Retina (tissue), 1 donor: Measurements from ENCODE around the gene MYOT.
"Not testable (repeated sequence)": the region's sequence is repeated elsewhere in the genome, so short reads cannot be mapped to it uniquely, and the experiment has no call there.

ENCODE experiments used
- DNase-seq: peaks from one replicate; pipeline ENCODE4 v3.0.0-alpha.2; 2016

Gene MYOT, protein sequence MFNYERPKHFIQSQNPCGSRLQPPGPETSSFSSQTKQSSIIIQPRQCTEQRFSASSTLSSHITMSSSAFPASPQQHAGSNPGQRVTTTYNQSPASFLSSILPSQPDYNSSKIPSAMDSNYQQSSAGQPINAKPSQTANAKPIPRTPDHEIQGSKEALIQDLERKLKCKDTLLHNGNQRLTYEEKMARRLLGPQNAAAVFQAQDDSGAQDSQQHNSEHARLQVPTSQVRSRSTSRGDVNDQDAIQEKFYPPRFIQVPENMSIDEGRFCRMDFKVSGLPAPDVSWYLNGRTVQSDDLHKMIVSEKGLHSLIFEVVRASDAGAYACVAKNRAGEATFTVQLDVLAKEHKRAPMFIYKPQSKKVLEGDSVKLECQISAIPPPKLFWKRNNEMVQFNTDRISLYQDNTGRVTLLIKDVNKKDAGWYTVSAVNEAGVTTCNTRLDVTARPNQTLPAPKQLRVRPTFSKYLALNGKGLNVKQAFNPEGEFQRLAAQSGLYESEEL

DNA sequence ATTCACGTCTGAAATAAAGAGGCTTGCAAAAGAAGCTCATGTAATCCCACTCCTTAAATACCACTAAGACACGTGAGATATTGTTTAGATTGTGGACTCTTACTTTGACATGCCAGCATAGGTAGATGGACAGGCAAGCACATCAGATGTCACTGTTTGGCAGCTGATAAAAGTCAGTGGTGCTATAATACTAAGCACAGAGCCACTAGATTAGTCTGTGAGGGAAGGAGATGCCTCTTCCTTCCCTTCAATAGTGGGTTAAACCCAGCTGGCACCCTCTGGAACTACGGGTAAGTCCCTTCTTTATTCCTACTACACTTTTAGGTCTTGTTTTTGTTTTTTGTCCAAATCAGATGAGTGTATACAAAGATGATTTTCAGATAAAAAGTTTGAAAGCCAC is at the start of gene MYOT:
MYOT (plus strand) TSS at position 197 of the 400 bp plus-strand sequence. CDS start 2,792 bp downstream, outside the sequence.
- no peak for DNase-seq

DNA sequence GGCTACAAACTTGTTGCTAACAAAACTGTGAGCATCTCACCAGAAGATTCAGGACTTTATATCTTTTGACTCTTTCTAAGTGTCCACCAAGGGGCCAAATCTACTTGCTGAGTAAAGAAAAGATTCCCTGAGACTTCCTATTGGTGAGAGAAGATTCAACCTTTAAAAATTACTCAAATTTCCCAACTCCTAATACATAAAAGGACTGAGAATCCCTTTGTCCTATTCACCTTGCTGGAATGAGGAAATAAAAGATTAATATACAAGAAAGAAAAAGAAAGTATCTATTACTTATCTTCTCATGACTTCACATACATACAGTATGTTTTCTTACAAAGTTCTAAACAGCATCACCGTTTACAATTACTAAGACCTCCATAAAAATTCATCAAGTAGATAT is 47.9 kb upstream of the MYOT start:
- DNase-seq: no peak

DNA sequence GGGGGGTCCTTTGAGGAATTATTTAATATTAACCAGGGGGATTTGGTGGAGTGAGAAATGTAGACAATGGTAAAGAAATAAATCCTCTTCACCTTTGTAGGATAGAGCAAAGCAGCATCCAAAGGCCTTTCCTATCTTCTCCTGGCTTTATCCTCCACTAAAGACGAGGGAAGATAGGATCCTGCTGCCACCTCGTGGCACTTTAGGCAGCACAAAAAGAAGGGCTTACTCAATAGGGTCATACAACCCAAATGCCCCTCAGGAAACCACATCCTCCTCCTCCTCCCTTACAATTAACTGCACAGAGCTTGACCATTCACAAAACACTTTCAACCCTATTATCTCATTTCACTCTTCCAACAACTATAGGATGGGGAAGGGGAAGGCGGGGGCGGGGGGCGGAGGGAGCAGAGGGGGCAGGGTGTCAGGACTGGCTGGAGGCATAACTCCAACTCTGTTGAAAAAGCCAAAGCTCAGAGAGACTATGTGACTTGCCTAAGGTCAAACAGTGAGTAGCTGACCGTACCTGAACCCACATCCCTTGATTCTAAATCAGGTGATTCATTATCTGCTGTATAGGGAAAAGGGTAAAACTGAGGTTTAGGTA is 45.4 kb upstream of the MYOT start:
- DNase-seq: no peak

DNA sequence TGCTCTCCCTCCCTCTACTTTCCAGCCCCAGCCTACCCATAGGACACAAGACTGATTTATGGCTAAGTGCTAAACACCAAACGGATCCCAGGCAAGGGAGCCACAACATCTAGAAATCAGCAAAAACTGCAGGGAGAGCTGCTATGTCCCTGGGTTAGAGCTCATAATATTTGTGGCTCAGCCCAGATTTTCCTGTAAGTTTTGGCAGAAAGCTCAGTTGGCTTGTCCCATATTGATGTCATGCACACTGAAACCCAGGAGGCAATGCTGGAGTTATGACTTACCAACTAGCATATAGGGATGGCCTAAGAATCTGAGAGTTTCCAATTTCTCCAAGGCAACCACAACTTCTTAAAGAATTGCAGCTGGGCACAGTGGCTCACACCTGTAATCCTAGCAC is 44.7 kb upstream of the MYOT start:
- DNase-seq: no peak

DNA sequence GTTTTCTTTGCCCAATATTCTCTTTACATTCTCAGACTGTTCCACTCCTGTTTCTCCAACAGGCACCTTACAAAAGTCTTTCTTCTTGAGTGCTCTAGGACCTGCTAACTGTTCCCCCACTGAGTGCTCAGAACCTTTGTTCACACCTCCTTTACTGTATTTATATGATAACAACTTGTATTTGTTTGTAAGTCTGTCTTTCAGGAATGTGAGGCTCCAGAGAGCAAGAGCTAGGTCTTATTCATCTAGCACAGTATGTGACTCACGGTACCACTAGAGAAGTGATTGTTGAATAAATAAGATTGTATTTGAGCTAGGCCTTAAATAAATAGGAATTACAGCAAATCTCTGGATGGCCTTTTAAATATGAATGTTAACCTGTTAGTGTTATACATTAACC is 42.5 kb upstream of the MYOT start:
- no peak for DNase-seq

DNA sequence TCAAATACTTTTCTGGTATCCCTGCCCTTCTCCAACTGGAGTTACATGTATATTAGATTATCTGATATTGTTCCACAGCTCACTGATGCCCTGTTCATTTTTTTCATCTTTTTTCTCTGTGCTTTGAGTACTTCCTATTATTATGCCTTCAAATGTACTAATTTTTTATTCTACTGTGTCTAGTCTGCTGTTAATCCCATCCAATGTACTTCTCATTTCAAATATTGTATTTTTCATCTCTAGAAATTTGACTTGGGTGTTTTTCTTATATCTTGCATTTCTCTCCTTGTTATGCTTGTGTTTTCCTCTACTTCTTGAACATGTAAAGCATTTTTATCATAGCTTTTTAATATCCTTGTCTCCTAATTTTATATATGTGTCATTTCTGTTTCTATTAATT is 41.6 kb upstream of the MYOT start:
- no peak for DNase-seq

DNA sequence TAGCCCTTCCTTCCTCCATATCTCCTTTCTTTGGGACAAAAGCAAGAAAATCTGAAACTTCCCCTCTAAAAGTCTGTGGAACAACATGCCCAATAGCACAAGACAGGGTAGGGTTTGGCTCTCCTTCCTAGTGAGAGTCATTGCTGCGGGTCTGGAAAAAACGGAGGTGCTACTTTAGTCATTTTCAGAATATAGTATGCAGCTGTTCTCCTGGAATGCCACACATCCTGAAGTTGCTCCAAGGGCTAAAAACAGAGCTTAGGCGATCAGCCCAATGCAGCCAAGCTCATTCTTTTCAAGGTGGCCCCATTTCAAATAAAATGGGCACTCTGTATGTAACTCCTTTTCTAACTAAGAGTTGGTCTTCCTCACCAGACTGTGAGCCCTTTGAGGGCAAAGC is 39.5 kb upstream of the MYOT start:
- DNase-seq: no peak

DNA sequence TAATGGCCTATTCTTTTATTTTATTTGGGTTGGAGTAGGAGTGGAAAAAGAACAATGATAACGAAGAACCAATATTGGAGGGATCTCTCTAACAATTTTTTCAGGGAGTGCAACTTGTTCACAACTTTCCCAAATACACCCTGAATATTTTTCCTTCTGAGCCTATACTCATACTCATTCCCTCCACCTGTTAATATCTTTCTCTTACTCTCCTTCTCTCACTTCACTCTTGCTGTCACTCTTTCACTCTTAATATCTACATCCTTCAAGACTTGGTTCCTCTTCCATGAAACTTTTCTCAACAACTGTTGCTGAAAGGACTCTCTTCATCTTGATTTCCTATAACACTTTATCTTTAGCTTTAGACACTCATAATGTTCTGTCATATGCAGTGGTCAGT is 39.0 kb upstream of the MYOT start:
- DNase-seq: no peak

DNA sequence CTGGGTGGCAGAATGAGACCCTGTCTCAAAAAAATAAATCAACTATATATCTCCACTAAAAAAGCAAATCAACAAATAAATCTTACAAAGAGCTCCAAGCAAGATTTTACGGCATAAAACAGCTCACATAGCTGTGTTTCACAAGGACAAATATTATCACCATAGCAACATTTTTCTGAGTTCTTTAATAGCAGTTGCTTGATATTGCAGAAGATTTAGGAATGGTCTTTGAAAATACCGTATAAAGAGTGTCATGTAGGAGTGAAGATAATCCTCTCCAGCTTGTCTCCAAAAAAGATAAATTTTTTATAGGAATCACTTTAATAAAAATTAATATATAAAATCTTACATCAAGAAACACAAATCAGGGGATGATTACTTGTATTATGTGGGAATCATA is 36.6 kb upstream of the MYOT start:
- DNase-seq: no peak

DNA sequence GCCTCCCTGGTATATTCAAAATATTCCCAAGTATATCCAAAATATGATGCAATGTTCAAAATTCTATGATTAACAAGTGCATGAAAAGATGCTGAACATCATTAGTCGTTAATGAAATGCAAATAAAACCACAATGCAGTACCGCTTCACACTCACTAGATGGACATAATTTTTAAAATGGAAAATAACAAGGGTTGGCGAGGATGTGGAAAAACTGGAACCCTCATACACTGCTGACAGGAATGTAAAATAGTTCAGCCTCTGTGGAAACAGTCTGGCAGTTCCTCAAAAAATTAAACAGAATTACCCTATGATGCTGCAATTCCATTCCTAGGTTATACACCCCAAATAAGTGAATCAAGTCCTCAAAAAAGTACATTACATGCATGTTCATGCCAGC is 36.1 kb upstream of the MYOT start:
- DNase-seq: no peak

DNA sequence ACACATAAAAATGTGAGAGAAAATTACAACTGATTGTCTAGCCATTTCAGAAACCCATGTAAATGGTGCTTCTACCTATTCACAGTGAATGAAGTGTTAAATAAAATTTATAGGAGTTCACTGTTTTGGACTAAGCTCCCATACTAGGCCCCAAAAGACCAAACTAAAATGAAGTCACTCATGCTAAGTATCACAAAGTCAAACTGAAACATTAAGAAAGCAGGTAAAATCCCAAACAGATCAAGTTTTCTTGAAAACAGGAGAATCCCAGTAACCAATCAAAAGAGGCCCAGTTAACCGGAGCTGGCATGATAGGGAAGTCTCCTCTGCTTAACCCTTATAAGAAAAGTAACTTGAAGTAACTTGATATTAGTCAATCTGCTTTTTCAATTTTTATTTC is 35.2 kb upstream of the MYOT start:
- DNase-seq: no peak

DNA sequence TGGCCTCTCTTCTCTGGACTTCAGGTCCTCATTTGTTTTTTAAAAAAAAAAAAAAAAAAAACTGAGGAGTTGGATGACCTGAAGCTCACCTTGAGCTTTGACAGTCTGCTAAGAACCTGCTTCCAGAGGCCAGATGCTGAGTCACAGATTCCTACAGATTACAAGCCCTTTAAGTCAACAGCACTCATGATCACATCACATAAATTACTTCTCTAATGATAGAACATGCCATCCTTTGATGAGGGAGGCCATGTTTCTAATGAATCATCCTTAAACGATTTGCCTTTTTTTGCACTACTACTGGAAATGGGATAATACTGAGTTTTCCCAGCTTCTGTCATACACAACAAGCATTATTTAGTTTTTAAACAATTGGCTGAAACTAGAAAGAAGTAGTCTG is 34.2 kb upstream of the MYOT start:
- no peak for DNase-seq

DNA sequence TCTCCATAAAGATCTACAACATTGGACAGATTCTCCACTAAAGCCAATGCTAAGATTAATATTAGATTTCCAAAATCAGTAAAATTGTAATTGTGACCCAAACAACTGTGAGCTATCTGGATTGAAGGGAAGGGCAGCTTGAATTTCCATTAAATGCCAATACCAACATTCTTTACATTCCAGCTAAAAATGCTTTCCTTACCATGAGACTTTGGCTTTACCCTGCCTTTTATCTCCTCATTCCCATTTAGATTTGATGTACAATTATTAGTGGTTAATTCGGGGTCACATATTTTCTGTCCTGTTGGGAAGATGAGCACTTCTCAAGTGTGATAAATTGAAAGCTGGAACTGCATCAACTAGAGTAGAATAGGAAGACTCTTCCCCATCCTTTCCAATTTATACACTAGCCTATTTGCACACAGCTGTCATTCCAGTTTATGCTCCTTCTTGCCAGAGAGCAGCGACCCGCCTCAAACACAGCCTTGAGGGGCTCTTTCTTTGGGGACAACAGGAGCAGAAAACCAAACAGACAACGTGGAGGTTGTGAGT is 33.1 kb upstream of the MYOT start:
- DNase-seq: peak; percentile 19

DNA sequence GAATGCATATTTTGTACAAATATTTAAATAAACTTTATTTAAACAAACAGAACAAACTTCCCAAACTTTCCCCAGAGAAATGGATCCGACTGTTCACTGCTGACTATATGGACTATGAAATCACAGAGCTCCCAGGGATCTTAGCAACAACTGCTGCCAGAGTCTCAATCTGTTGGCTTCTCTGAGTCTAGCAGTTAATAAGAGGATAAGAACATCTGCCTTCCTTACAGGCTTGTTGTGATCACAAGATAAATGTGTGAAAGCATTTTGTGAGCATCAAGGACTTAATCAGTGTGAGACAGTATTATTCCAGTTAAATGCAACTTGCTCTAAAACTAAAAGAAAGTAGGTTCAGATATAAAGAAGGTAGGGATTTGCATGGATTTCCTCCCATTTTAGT is 31.4 kb upstream of the MYOT start:
- no peak for DNase-seq

DNA sequence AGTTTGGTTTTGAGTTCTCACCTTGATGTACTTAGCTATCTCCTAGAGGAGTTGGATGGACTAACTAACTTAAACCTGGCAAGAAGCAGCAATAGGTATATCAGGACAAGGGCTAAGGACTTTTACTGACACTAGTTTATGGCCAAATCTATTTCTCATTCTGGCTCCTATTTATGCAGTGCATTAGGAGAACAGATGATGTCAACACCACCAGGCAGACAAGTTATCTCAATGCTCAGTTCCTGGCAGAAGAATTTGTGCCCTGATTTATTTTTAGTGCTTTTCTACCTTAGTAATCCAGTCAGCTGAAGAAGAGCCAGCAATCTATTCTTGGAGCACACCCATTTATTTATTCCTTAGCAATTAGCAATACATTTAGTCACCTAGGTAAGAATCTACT is 30.7 kb upstream of the MYOT start:
- no peak for DNase-seq

DNA sequence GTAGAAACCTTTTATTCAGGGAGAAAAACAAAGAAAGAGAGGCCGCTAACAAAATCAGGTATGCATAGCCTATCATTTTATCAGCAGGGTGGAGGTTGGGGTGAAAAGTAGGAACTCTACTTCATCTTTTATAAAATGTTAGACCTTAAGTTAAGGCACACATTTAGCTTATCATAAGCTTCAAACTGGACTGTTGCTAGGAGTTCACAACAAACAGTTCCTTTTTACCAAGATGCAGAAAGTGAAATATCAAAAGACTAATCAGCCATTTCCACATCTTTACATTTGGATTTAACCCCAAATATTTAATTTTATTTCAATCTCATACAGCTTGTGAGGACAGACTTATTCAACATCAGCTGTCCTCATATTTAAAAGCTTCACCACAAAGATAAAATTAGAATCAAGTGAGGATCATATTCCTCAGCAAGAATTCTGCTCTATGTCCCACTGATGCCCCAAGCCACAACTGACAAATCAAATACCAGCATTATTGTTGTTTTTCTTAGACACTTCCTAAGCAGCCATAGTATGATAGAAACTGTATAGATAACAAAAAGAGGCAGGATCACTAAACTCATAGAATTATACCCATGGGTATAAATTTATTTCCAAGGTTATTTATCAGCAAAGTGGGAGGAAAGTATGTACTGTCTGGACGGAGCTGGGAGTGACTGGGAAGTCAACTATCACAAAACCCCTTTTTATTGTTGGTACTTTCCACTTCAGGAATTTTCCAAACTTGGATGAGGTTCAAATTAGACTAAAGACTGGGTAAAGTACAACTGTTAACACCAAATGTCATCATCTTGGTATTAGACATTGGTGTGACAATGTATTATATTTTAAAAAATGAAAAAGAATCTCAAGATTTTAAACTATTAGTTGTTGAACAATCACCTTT is 29.9 kb upstream of the MYOT start:
- DNase-seq: no peak

DNA sequence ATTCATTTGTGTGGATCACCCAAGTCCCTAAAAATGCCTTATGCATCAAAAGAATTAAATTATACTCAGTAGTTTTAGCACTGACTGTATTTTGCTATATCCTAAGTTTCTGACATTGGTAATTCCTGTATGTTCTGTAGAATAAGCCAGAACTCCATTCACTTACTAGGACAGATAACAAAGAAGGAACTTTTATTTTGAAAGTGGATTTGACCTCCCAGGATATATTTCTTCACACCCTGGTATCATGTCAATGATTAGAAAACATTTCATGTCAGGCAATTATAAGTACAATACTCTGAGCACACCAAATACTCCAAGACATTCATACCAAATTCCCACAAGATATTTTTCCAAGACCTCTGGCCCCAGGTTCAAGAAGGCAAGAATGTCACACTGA is 28.7 kb upstream of the MYOT start:
- no peak for DNase-seq

DNA sequence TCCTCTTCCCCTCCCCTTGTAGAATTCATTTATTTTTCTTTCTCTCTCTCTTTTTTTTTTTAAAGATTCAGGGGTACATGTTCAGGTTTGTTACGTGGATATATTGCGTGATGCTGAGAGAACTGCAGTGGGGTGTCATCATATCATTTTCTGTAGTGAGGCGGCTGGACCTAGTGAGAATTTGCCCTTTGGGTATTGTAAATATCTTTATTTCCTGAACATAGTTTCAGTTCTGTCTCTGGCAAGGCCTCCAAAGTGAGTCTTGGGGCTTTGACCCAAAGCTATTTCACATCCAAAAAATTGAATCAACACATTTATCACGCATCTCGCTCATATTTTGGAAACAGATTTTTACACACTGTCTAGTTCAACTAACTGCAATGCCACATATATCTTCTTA is 25.4 kb upstream of the MYOT start:
- no peak for DNase-seq

DNA sequence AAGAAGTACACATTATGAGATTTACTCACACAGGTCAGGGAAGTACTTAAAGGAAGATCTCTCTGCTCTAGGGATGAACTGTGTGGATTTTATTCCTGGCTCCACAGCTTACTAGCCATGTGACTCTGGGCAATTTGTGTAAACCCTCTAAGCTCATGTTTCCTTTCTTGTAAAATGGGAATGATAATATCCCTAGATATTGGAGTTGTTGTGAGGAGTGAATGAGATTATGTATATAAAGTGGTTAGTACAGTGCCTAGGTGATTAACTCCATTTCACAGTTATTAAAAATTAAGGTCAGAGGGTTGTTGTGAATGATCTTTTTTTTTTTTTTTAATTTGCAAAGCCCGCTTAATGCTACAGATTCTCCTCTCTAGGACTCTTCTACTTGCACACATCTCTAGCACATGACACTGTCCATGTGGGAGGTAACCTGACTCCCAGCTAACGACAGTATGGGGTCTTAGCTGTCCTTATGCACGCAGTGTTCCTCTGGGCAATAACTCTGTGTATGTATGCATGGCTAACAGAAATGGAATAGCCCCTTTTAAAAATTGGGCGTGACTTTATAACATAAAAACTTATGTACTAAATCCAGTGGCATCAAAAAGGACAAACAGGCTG is 23.9 kb upstream of the MYOT start:
- no peak for DNase-seq

DNA sequence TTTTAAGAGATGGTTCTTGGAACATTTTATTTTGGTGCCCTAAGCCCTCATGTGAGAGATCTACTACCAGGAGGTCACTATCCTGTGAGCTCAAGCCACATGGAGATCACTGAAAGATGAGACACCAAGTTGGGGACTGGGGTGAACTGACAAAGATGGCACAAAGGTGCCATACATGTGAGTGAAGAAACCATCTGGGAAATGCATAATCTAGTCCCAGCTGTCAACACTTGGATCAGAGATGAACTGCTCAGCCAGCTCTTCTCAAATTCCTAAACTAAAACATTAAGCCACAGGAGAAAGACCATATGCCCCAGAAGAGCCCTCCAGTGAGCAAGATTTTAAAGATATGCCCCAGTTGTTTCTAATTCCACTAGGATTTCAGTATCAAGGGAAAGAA is 22.2 kb upstream of the MYOT start:
- DNase-seq: no peak

DNA sequence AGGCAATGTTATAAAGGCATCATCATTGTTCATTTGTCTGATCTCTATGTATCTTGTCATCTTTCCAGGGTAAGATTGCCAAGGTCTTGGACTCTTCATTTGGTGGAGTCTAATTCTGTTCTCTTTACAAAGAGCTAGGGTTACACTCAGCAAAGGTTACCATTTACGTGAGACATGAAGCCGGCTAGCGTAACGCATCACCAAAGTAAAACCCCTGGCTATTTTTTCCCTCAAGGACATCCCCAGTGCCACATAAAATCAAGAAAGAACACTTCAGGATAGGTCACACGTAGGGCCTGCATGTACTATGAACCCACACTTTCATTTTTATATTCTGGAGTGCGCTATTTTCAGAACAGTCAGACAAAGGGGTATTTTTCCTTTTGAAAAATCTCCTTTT is 20.0 kb upstream of the MYOT start:
- no peak for DNase-seq

DNA sequence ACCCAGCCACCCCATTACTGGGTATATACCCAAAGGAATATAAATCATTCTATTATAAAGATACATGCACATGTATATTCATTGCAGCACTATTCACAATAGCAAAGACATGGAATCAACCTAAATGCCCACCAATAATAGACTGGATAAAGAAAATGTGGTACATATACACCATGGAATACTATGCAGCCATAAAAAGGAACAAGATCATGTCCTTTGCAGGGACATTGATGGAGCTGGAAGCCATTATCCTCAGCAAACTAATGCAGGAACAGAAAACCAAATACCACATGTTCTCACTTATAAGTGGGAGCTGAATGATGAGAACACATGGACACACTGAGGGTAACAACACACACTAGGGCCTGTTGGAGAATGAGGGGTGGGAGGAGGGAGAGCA is 14.5 kb upstream of the MYOT start:
- DNase-seq: not testable (repeated sequence)

DNA sequence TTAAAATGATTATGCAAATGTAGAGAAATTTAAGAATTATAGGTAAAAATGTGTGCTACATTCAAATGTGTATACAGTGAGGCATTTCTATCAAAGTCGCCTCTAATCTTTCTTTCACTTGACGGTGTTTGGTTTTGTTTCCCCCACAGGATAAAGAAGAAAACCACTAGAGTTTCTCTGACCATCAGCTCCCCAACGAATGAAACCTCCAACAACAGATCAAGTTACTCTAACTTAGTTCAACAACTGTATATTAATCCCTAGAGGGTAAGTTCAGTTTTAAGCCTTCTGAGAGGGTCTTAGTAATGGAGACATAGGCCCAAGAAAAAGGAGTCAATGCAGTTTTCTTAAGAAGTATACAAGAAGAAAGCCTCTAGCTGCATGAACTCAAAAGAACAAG is 11.5 kb upstream of the MYOT start:
- no peak for DNase-seq
